ENCODE results near the gene NEMP1.
"Not testable (repeated sequence)": the region's sequence is repeated elsewhere in the genome, so short reads cannot be mapped to it uniquely, and the experiment has no call there.

- not testable (repeated sequence) for TF ChIP-seq POLR2A, CTCF (IDR thresholded peaks at IDR 0.05)
These were observed 4.8 kb downstream of the NEMP1 start for GRCh38 chr12:57073566-57074450.

Data from right lobe of liver (tissue), 4 donors.